HUES64 (cell line): ENCODE data around the gene IKZF4.
"Not testable (repeated sequence)": the region's sequence is repeated elsewhere in the genome, so short reads cannot be mapped to it uniquely, and the experiment has no call there.

ENCODE experiments used
- H3K27ac ChIP-seq: 2 replicates; pipeline ENCODE4 v1.7.0; 2013; ENCODE audit warnings: low read depth, low read length, inconsistent platforms
- H3K27me3 ChIP-seq: 2 replicates; pipeline ENCODE4 v1.6.1; 2013; ENCODE audit warnings: mild to moderate bottlenecking, low read length; ENCODE audit not compliant: insufficient read depth
- H3K36me3 ChIP-seq: 2 replicates; pipeline ENCODE4 v1.6.1; 2013; ENCODE audit warnings: mild to moderate bottlenecking, low read length; ENCODE audit not compliant: insufficient read depth
- H3K4me1 ChIP-seq: 2 replicates; pipeline ENCODE4 v1.6.1; 2013; ENCODE audit warnings: mild to moderate bottlenecking, low read length, moderate library complexity; ENCODE audit not compliant: insufficient read depth
- H3K4me3 ChIP-seq: 2 replicates; pipeline ENCODE4 v1.5.1; 2013; ENCODE audit warnings: mild to moderate bottlenecking, low read length, moderate library complexity
- H3K9ac ChIP-seq: 2 replicates; pipeline ENCODE4 v1.6.1; 2013; ENCODE audit warnings: mild to moderate bottlenecking, low read depth, low read length
- H3K9me3 ChIP-seq: 2 replicates; pipeline ENCODE4 v1.6.1; 2013; ENCODE audit warnings: low read depth, low read length; ENCODE audit not compliant: insufficient read depth
- WGBS: fragments of 150-250, 120-280 bp; methylation state at CpG from one replicate; pipeline ENCODE4 v1.1.7; 2013; ENCODE audit warnings: missing lambda C conversion rate; 5-methylcytosine and 5-hydroxymethylcytosine counted together

The IKZF4 gene

DNA sequence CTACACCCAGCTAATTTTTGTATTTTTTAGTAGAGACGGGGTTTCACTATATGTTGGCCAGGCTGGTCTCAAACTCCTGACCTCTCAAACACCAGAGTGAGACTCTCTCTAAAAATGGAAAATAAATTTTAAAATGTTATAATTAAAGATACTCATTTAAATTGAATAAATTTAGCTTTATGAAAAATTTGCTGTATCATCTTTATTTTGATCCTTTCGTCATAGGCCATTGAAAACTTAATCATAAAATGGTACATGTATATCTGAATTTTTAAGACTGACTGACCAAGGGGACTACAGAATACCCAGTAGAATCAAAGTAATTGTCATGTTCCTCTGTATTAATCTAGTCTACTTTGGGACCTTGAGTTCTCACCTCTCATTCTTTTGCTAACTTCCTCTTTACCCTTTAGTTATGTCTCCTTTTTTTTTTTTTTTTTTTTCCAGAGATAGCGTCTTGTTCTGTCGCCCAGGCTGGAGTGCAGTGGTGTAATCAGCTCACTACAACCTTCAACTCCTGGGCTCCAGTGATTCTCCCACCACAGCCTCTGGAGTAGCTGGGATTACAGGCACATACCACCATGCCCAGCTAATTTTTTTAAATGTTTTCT lies 37.5 kb upstream of the IKZF4 start:
- H3K4me3 ChIP-seq, result no peak overlapping the region
- no peaks in the 10 kb centered on the region for H3K9me3 ChIP-seq
- H3K36me3 ChIP-seq, result peaks cover 69% of the 10 kb centered on the region
- 90% methylated on average over 3 of the region's 4 CpGs for WGBS
- H3K27me3 ChIP-seq, result no peaks in the 10 kb centered on the region
- no peaks in the 10 kb centered on the region for H3K4me1 ChIP-seq
- no peak overlapping the region for H3K9ac ChIP-seq
- no peak overlapping the region for H3K27ac ChIP-seq

DNA sequence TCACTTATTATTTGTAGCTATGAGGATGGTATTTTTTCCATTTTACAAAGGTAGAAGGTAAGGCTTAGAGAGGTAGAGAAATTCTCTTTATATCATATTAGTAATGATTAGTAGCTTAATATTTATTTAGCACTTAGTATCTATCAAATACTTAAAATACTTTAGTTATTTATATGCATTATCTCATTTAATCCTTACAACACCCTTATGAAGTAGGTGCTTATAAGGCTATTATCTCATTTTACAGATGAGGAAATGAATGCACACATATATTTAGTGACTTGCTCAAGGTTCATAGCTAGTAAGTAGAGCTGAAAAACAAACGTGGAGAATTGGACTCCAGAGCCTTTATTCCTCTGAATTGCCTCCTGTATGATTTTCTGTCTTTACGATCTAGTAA lies 36.0 kb upstream of the IKZF4 start:
- Histone ChIP-seq H3K36me3 (peaks cover 73% of the 10 kb centered on the region), H3K4me3 (no peak overlapping the region), H3K9me3 (no peaks in the 10 kb centered on the region), H3K27ac (no peak overlapping the region), H3K27me3 (no peaks in the 10 kb centered on the region), H3K9ac (no peak overlapping the region), H3K4me1 (no peaks in the 10 kb centered on the region)
- WGBS, result 91% methylated on average over 1 of the region's 2 CpGs

DNA sequence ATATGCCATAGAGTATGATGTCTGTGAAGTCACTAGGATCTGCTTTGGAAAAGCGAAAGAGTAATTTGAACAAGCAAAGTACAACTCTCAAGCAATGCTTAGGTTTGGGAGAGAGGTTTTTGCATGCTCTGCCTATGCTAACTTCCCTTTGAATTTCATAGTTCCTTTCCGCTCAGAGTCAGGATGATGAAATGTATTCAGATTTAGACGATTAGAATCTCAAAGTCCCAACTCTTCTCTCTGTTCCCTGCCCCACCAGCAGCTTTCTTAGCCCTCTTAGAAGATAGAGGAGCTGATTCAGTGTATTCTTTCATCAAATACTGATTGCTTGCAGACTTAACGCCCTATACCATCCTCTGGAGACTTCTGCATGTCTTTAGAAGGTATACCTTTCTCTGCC lies 35.5 kb upstream of the IKZF4 start:
- H3K27me3 ChIP-seq, result no peaks in the 10 kb centered on the region
- H3K9ac ChIP-seq, result no peak overlapping the region
- no peaks in the 10 kb centered on the region for H3K4me1 ChIP-seq
- H3K27ac ChIP-seq, result no peak overlapping the region
- H3K4me3 ChIP-seq, result no peak overlapping the region
- peaks cover 74% of the 10 kb centered on the region for H3K36me3 ChIP-seq
- 89% methylated on average over 4 of the region's 4 CpGs for WGBS
- H3K9me3 ChIP-seq, result no peaks in the 10 kb centered on the region

DNA sequence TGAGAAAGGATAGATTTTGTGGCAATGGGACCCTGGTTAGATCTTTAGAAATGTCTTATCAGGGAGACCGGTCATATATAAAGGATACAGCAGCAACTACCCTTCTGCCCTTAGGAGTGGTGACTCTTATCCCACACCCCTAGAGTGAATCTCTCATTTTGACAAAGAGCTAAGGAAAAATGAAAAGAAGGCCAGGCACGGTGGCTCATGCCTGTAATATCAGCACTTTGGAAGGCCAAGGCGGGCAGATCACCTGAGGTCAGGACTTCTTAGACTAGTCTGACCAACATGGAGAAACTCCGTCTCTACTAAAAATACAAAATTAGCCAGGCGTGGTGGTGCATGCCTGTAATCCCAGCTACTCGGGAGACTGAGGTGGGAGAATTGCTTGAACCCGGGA lies 34.9 kb upstream of the IKZF4 start:
- H3K36me3 ChIP-seq, result peaks cover 75% of the 10 kb centered on the region
- H3K27ac ChIP-seq, H3K9me3 ChIP-seq, H3K27me3 ChIP-seq, H3K4me3 ChIP-seq, H3K9ac ChIP-seq, H3K4me1 ChIP-seq: not testable (repeated sequence)
- 96% methylated on average over 7 of the region's 7 CpGs for WGBS

DNA sequence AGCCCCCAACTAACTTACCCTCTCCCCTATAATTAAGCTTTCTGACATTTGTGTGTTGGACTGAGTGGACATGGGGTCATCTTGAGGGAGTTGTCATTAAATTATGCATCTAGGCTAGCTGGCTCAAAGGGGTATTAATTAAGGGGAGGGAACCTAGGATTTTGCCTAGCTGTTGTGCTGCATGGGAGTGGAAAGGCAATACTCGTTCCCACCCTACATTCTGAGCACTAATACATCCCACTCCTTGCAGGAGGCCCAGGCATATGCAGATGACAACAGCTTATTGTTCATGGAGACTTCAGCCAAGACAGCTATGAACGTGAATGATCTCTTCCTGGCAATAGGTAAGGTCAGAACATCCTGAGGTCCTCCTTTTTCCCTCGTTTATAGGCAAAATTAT lies 29.7 kb upstream of the IKZF4 start:
- no peaks in the 10 kb centered on the region for H3K27me3 ChIP-seq
- no peaks in the 10 kb centered on the region for H3K9me3 ChIP-seq
- H3K9ac ChIP-seq, result no peak overlapping the region
- H3K4me3 ChIP-seq, result no peak overlapping the region
- 91% methylated on average over 3 of the region's 3 CpGs for WGBS
- H3K4me1 ChIP-seq, result no peaks in the 10 kb centered on the region
- H3K27ac ChIP-seq, result no peak overlapping the region
- H3K36me3 ChIP-seq, result peaks cover 84% of the 10 kb centered on the region

DNA sequence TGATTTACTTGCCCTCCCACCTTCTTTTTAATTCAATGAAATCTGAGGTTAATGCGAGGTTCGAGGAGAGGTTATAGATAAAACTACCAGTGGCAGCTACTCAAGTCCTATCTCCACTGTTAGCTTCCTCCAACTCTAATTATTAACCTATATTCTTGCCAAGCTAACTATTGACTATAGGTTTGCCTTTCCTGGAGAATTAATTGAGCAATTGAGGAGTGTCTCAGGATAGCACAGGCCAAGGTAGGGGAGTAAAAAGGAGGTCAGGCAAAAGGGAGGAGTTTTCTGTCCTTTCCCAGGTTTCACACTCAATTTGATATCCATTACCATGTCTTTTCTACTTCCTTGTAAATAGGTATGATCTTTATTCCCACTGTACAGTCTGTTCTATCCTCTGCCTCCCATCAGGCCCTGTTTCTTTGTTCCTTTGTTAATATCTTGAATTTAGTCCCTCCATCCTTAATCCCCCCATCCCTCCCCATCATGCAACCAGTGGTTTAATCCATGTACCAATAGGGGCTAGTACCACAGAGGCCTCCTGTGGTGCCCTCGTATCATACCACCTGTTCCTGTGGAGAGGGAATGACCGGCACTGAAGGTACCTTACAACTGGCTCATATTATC lies 27.5 kb upstream of the IKZF4 start:
- no peaks in the 10 kb centered on the region for H3K9me3 ChIP-seq
- H3K36me3 ChIP-seq, result peaks cover 66% of the 10 kb centered on the region
- H3K4me1 ChIP-seq, result no peaks in the 10 kb centered on the region
- 93% methylated on average over 2 of the region's 4 CpGs for WGBS
- H3K27ac ChIP-seq, result no peak overlapping the region
- no peaks in the 10 kb centered on the region for H3K27me3 ChIP-seq
- no peak overlapping the region for H3K4me3 ChIP-seq
- H3K9ac ChIP-seq, result no peak overlapping the region

DNA sequence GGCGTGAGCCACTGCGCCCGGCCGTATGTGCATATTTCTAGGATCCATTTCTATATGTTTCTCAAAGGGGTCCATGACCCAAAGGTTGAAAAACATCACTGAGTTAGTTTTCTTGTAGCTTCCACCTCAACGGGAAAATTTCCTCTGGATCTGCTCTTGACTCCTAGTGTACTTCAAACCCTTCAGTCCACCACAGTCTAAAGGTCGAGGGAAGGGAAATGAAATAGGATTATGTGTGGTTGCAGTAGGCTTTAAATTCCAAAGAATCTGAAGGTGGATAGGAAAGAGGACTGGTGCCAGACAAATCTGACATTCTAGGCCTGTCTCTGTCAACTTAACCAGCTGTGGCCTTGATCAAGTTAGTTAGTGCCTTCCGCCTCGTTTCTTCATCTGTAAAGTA lies 25.5 kb upstream of the IKZF4 start:
- H3K9me3 ChIP-seq, result no peaks in the 10 kb centered on the region
- no peak overlapping the region for H3K9ac ChIP-seq
- no peak overlapping the region for H3K4me3 ChIP-seq
- 93% methylated on average over 8 of the region's 8 CpGs for WGBS
- H3K27me3 ChIP-seq, result no peaks in the 10 kb centered on the region
- peaks cover 52% of the 10 kb centered on the region for H3K36me3 ChIP-seq
- no peaks in the 10 kb centered on the region for H3K4me1 ChIP-seq
- no peak overlapping the region for H3K27ac ChIP-seq

DNA sequence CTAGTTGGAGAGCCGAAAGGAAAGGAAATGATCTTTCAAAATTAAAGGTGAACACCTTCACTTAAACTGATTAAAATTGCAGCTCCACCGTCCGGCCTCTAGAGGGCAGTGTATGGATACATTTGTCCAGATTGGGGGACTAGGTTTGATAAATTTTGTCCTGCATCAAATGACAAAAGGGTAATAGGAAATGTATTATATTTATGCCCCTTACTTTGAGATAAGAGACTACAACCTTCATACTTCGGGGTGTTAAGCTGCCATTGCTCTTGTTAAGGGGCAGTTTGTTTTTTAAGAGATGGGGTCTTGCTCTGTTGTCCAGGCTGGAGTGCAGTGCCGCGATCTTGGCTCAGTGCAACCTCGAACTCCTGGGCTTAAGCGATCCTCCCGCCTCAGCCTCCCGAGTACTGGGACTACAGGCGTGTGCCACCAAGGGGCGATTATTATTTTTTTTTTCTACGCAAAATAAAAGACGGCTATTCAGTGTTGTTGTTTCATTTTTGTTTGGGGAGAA lies 24.6 kb upstream of the IKZF4 start:
- Histone ChIP-seq H3K9ac (no peak overlapping the region), H3K27ac (peak overlapping the region; percentile 19; the same call in 1 of the 2 replicates), H3K9me3 (no peaks in the 10 kb centered on the region), H3K4me3 (peak overlapping the region; percentile 77), H3K4me1 (no peaks in the 10 kb centered on the region), H3K36me3 (peaks cover 43% of the 10 kb centered on the region), H3K27me3 (no peaks in the 10 kb centered on the region)
- 70% methylated on average over 13 of the region's 14 CpGs for WGBS

DNA sequence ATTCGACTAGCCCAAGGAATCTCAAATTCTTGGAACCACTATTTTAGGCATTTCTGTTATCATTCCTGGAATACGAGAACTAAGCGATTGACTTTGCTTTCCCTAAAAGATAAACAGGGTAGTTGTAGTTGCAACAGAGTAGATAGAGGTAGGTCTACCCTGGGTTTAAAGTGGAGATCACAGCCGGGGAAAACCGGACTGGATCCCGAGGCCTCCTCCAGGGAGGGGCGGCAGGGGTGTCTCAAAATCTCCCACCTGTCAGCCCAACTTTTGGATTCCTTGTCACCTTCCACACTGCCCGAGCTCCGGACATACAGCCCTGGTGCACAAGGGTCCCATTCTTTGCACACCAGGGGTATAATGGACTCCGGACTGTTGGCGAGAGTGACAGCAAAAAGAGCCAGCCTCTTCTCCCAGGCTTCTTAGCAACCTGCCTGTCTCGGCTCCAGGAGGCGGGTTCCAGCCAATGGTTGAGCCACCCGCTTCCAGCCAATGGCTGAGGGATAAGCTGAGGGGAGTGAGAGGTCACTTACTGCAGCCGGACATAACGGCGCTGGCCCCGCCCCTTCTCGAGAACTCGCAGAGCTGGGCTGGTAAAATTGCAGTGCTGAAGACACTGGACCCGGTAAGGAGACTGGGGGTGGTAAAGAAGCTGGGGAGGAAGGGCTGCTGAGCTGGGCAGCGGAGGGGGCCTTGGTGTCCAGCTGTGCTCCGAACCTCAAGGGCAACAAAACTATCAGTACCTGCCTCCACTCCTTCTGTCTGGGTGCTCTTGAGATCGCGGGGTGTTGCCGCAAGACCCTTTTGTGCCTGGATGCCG lies 23.9 kb upstream of the IKZF4 start, which contains the start of gene SUOX:
TSS of gene SUOX (plus strand) at position 562 of the 820 bp plus-strand sequence. CDS start 4,946 bp downstream, outside the sequence.
- Histone ChIP-seq H3K9me3 (no peaks in the 10 kb centered on the region), H3K27ac (peak within 1 kb of the TSS; percentile 19; the same call in 1 of the 2 replicates), H3K27me3 (no peaks in the 10 kb centered on the region), H3K9ac (peak within 1 kb of the TSS; percentile 68), H3K36me3 (peaks cover 37% of the 10 kb centered on the region), H3K4me3 (peak within 1 kb of the TSS; percentile 77), H3K4me1 (no peaks in the 10 kb centered on the region)
- WGBS, result 9% methylated on average over 27 of the region's 27 CpGs

DNA sequence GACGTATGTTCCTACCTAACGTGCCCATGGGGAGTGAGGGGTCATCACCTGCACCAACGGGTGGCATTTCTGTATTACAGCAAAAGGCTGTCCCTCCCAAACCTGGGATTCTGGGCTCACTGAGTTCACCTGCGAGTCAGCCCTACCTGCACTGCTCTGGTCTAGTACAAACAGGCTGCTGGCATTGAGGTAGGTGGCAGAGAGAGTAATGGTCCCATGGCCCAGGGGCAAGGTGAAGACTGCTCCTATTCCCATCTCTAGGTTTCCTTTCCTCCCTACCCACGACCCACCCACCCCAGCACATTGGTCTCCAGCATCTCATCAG lies 23.3 kb upstream of the IKZF4 start:
- Histone ChIP-seq H3K4me1 (no peaks in the 10 kb centered on the region), H3K27ac (0 out of 2 replicates have a peak overlapping the region, but pooled peaks have one; percentile 14), H3K9me3 (no peaks in the 10 kb centered on the region), H3K9ac (peak overlapping the region; percentile 68), H3K27me3 (no peaks in the 10 kb centered on the region), H3K4me3 (peak overlapping the region; percentile 77), H3K36me3 (peaks cover 35% of the 10 kb centered on the region)
- WGBS, result 5% methylated on average over 5 of the region's 5 CpGs

DNA sequence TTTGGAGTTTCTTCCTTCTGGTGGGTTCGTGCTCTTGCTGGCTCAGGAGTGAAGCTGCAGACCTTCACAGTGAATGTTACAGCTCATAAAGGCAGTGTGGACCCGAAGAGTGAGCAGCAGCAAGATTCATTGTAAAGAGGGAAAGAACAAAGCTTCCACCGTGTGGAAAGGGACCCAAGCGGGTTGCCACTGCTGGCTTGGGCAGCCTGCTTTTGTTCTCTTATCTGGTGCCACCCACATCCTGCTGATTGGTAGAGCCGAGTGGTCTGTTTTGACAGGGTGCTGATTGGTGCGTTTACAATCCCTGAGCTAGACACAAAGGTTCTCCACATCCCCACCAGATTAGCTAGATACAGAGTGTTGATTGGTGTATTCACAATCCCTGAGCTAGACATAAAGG lies 21.3 kb upstream of the IKZF4 start:
- H3K36me3 ChIP-seq, result peaks cover 33% of the 10 kb centered on the region
- 93% methylated on average over 4 of the region's 6 CpGs for WGBS
- not testable (repeated sequence) for H3K9me3 ChIP-seq, H3K4me1 ChIP-seq, H3K27ac ChIP-seq, H3K27me3 ChIP-seq, H3K4me3 ChIP-seq, H3K9ac ChIP-seq
